GM19351 (cell line): ENCODE data around the gene RNF43.
"Not testable (repeated sequence)": the region's sequence is repeated elsewhere in the genome, so short reads cannot be mapped to it uniquely, and the experiment has no call there.

Experiments
- ATAC-seq: cut with Tn5 transposase; IDR thresholded peaks from one replicate; pipeline ENCODE4 v1.9.1; 2021; ENCODE audit warnings: mild to moderate bottlenecking, moderate library complexity; ENCODE audit not compliant: unreplicated experiment

Gene RNF43

DNA sequence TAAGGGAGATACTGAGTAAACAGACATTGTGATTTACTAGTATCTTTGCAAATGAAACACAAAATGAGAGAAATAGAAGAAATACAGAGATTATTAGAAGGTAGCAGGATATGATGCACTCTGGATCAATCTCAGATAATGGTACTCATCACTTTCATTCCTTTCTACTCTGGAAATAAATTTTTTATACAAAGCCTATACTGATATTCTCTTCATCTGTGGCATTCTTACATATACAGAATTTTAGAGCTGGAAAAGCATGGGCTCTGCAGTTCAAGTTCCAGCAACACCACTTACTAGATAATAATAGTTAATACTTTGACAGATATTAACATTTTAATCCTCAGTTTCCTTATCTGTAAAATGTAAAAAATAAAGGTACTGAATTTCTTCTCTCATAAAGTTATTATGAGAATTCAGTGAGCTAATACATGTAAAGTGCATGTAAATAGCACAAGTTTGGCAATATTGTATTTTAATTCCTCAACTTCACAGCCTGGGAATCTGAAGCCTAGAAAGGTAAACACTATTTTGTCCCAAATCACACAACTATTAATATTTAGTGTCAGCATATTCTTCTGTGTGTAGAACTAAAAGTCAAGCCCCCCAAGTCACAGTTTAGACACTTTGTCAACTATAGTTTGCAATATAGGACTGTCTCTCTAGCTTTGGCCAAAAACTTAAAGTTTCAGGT, 6.5 kb downstream of the RNF43 start:
- no peak for ATAC-seq

GRCh38 chr17:58409432-58409831, 7.9 kb downstream of the RNF43 start:
- no peak for ATAC-seq

DNA sequence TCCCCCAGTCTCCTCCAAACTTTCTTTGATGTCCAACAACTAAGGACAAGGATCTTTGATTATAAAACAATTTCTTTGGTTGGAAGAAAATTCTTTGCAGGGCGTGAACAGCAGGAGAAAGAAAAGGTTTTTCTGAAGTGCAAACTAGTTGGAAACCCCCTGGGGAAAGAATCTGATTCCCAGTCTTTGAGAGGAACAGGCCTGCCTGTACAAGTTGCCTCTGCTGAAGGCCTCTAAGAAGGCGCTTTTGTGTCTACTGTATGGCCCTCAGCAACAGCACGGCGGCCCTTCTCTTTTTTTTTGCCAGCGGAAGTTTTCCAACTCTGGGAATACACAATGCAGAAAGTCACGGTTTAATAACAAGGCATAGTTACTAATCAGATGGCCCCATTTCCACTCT, 14.0 kb downstream of the RNF43 start:
- ATAC-seq: no peak

- ATAC-seq: no peak
These were observed 14.7 kb downstream of the RNF43 start for GRCh38 chr17:58402679-58403078.

DNA sequence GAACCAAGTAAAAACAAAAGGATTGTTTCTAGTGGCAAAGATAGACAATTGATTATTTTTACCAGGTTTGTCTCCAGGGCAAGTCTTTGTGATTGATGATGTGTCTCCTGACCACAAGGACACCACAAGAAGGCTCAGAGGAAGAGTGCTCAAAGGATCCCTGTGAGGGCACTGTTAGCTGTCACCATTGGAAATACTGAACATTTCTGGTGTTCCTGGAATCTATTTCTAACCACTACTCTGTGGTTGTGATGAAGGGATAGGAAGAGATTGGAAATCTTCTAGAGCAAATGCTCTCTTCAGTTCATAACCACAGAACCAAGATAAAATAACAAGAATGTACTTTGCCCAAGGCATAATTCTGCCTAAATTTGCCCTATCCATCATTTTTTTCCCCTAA, 15.3 kb downstream of the RNF43 start:
- ATAC-seq: no peak

- no peak for ATAC-seq
These were observed 16.0 kb downstream of the RNF43 start for GRCh38 chr17:58401287-58401686.

GRCh38 chr17:58400826-58401225, 16.5 kb downstream of the RNF43 start:
- no peak for ATAC-seq

- no peak for ATAC-seq
These were observed 17.4 kb downstream of the RNF43 start for GRCh38 chr17:58399974-58400373.

GRCh38 chr17:58398574-58399266, 18.6 kb downstream of the RNF43 start:
- ATAC-seq: no peak

DNA sequence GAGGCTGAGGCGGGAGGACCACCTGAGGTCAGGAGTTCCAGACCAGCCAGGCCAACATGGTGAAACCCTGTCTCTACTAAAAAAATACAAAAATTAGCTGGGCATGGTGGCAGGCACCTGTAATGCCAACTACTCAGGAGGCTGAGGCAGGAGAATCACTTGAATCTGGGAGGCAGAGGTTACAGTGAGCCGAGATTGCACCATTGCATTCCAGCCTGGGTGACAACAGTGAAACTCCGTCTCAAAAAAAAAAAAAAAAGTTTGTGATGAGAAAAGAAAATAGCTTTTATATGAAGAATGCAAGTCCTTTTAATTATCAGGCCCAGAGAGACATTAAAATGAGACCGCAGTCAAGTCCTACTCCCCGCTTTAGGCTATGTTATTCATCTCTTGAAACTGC, 19.9 kb downstream of the RNF43 start:
- not testable (repeated sequence) for ATAC-seq

DNA sequence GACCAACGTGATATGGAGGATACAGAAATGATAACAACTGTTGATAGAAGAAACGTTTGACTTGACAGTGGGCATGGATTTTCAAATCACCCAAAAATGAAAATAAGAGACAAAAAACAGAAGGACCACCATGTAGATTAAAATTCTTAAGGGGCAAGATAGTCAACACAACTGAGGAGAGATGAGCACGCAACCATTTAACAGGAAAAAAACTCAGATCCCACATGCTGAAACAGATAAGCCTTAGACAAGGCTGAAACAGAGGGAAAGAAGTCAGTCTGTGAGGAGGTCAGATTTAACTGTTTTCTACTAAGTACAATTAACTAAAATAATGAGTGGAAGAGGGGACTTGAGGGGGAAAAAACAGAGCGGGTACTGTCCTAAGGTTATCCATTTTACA, 21.2 kb downstream of the RNF43 start:
- no peak for ATAC-seq

- ATAC-seq: no peak
These were observed 22.7 kb downstream of the RNF43 start for GRCh38 chr17:58394534-58395223.

DNA sequence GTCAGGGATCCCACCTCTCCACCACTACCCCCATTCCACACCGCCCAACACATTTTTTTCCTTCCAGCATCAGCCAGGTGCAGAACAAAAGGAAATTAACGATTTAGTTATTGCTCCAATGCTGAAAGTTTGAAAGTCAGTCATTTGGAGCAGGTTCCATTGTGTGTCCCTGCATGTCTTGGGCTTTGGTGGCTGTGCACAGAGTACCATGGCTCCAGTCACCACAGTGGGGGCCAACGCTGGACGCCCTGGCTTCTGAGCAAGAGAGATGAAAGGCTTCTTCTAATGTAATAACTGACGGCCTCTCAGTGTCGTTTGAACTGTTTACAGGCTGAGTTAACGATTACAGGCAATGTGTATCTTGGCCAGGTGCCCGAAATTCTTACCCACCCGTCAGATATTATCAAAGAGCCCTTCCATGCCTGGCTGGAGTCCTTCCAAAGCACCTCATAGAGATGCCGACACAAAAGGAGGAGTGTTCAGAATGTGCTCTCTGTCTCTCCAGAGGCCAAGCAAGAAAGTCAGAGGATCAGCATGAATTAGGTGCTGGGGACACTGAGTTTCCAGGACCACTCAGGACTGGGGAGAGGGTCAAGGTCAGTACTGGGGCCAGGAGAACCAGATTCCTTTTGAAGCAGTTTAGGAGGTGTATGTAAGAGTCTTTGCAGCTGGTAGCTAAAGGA, 25.9 kb downstream of the RNF43 start:
- no peak for ATAC-seq

DNA sequence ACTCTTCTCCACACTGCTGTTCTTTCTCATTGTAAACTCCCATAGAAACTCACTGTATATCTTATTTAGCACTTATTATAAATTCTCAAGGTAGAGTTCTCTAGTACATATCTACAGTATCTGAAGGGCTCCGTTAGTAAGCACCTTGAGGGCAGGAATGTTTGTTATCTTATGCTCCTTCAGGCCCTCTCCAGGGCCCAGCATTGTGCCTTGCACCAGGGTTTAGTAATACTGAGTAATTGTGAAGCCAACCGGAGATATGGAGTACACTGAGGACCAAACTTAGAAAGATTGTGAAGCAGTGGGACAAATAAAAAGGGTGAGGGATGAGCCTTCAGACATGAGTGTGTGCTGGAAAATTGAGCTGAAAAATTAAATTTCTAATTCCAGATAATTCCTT, 26.4 kb downstream of the RNF43 start:
- no peak for ATAC-seq

- no peak for ATAC-seq
These were observed 28.8 kb downstream of the RNF43 start for GRCh38 chr17:58388302-58389190.

DNA sequence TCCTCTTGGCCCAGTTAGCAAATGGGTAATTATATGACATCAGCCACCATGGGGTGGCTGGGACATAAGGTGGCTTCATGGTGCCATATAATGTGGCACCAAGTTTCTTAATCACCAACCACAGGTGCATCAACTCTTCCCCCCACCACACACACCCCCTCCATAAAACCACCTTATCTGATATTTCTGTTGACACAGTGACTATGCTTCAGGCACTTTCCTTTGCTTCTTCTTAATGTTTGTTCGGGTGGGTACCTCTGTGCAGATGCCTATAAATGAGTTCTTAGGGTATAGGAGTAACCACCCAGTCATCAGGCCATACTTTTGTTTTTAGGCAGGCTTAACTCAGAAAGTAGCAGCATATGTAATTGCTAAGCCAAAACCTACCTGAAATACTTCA, 29.5 kb downstream of the RNF43 start:
- ATAC-seq: no peak

DNA sequence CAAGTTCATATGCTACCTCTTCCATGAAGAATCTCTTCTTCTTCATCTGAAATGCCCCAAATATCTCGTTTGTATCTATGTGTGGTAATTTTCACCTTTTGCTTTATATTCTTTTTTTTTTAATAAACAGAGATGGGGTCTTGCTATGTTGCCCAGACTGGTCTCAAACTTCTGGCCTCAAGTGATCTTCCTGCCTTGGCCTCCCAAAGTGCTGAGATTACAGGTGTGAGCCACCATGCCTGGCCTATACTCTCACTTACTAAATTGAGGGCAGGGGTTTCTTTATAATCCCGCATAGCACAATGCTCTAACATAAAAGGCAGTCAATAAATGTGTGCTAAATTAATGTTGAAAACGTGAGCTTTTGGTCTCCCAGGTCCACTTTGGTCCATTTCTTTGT, 30.6 kb downstream of the RNF43 start:
- no peak for ATAC-seq

GRCh38 chr17:58385359-58385899, 31.9 kb downstream of the RNF43 start:
- no peak for ATAC-seq

DNA sequence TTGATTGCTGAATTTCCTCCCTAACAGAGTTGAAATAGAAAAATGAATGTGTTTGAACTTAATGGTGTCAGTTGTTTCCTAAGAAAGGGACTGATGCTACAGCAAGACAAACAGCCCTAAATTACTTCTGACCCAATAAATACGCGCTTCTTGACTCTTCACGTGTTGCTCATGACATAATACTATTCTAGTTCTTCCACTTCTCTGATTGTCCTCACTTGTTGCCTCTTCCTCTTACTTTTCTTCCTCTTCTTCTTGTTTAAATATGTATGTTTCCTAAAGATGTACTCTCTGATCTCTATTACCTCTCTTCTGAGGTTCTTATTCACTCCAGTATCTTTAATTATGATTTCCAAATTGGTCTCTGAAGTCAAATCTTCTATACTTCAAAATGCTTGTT, 32.4 kb downstream of the RNF43 start:
- ATAC-seq: no peak

- no peak for ATAC-seq
These were observed 33.4 kb downstream of the RNF43 start for GRCh38 chr17:58383892-58384462.
